ENCODE results near the gene IGSF3.
"Not testable (repeated sequence)": the region's sequence is repeated elsewhere in the genome, so short reads cannot be mapped to it uniquely, and the experiment has no call there.

Gene IGSF3

DNA sequence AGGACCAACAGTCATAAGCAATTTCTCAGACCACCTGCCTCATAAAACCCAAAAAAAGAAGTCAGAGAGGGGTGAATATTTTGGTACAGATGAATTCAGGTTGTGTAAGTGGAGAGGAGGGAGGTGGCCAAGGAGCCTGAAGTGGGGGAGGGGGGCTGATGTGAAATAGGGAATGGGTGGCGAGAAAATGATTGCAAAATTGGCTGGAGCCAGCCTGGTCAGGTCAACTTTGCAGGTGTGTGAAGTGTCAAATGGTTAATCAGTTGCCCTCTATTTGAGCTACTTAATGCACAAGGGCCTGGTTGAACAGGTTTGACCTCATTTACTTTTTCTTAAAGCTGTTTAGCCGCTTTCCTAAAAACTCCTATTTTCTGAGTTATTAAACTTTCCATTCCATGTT, 38.1 kb downstream of the IGSF3 start:
- not testable (repeated sequence) for DNase-seq (ENCODE audit: low read depth)

GRCh38 chr1:116628448-116628847, 39.1 kb downstream of the IGSF3 start:
- no peak for DNase-seq (ENCODE audit: low read depth)

DNA sequence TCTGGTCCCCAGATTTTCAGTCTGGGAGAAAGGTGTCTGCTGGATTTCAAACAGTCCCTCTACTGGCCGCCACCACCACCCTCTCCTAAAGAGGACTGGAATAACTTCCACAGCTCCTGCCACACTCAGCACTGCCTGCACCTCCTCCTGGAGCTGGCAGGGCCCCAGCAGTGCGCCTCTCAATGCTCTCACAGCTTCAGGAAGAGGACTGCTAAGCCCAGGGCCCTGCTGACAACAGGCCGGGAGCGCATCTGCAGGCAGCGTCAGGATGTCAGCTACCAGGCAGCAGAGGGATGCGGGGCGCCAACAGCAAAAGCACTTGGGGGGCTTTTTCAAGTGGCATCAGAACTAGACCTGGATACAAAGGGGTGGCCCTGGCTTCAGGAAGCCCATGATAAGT, 40.2 kb downstream of the IGSF3 start:
- not testable (repeated sequence) for DNase-seq (ENCODE audit: low read depth)

DNA sequence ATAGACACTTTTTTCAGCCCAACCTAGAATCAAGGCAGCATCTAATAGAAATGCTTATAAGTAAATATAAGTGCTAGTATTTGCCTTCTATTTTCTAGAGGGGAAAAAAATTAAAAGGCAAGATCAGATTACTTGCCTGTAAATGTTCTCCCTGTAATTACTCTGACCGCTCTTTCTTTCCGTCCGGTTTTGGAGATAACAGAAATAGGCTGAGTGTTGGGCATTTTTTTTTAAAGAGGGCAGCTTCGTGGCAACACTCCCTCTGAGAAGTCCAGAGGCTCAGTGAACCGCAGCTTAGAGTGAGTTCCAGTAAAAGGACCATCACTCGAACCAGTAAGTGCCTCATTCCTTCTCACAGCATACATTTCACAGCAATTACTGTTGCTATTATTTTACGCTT, 40.6 kb downstream of the IGSF3 start:
- not testable (repeated sequence) for DNase-seq (ENCODE audit: low read depth)

GRCh38 chr1:116625155-116625554, 42.4 kb downstream of the IGSF3 start:
- not testable (repeated sequence) for DNase-seq (ENCODE audit: low read depth)

DNA sequence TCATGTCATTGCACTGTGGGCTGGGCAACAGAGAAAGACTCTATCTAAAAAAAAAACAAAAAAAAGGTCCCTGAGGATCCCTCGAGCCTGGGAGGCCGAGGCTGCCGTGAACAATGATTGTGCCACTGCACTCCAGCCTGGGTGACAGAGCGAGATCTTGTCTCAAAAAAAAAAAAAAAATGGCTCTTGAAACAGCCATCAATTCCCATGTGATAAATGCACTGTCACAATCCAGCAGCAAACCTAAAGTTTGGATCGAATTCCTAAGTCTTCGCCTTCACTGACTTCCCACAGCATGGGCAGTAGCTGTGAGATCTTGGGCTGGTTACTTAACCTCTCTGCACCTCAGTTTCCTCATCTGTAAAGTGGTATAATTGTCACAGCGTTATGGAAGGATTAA, 43.5 kb downstream of the IGSF3 start:
- no peak for DNase-seq (ENCODE audit: low read depth)

DNA sequence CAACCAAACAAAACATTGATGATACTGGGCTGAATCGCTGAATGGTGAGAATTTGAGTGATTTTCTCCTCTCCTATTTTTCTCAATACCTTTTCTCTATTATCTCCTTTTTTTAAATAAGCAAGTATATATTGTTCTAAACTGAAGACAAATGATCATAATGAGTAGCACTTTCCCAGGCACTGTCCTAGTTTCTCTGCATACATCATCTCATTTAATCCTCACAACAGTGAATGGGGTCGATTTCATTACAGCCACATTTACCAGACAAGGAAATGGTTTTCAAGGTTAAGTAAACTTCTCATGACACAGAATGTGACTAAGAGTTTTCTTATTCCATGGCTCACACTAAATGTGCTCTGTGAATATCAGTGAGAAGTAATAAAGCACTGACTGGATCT, 45.0 kb downstream of the IGSF3 start:
- not testable (repeated sequence) for DNase-seq (ENCODE audit: low read depth)

DNA sequence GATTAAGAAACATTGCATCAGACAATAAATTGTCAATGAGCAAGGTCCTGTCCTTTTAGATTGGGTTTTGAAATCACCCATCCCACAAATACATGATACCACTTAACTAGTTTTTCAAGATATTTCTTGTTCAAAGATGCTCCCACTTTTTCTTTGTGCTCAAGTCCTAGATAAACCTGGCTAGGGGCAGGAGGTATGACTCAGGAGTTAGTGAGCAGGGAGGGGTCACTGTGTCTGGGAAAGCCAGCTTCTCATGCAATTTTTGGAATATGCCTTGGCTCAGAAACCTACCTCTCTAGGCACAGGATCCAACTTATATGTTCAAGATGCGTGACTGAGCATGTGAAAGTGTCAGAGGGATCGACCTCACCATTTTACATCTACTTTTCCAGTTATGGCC, 45.8 kb downstream of the IGSF3 start:
- not testable (repeated sequence) for DNase-seq (ENCODE audit: low read depth)

- not testable (repeated sequence) for DNase-seq (ENCODE audit: low read depth)
These were observed 47.1 kb downstream of the IGSF3 start for GRCh38 chr1:116620392-116620791.

- DNase-seq (ENCODE audit: low read depth): not testable (repeated sequence)
These were observed 48.4 kb downstream of the IGSF3 start for GRCh38 chr1:116619106-116619505.

DNA sequence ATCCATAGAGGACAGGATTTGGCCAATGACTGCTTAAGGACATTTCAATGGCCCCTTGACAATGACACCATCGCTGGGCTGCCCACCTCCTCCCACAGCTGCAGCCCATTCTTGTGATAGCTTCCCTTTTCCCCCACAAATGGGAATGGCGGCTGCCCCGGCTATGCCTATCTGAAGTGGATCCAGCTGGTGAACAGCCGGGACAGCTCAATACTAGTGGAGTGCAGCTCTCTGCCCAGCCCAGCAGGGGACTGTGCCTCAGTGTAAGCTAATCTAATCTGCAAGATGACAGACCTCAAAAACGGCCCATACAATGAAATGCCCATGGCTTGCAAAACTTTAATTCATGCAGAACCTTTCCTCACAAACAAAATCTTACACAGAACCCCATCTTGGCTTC, 49.7 kb downstream of the IGSF3 start:
- DNase-seq (ENCODE audit: low read depth): not testable (repeated sequence)

- not testable (repeated sequence) for DNase-seq (ENCODE audit: low read depth)
These were observed 53.7 kb downstream of the IGSF3 start for GRCh38 chr1:116613825-116614224.

DNA sequence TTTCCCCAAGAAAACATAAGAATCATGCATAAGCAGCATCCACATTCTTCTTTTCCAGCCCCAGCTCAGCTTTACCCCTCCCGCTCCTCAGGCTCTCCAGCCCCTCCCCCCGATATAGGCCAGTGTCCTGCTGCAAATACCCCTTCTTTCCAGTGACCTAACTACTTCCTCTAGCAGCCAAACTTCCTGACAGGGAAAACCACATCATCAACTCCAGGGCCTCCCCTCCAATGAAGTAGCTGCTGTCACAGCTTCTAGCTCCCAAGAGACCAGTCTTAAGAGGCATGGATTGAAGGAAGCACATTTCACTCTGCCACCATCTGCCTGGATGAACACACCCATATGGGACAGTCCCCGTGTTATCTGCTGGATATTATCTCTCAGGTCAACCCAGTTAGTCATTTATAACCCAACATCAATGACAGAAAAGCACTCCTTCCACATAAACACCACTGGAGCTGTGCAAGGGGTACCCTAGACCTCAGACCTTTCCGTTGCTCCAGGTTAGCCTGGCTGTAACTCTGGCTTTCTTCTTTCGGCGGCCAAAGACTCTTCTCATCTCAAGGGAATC, 57.6 kb downstream of the IGSF3 start:
- DNase-seq (ENCODE audit: low read depth): not testable (repeated sequence)

GRCh38 chr1:116608841-116609240, 58.7 kb downstream of the IGSF3 start:
- DNase-seq (ENCODE audit: low read depth): not testable (repeated sequence)

DNA sequence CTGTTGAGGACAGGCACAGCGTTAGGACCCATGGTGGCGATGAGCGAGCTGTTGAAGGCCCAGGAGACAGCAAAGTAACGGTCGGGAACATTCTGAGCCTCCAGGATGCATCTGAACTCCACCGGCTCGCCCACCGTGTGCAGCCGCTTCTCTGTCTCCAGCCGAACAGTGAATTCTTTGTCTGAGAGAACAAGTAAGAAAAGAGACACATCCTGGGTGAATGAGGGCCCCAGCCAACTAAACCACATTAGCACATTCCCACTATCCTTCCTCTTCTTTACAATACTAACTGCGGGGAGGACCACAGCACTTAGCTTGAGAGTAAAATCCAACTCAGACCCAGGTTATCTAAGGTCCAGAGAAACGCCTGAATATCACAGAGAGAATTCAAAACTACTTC, 59.4 kb downstream of the IGSF3 start:
- not testable (repeated sequence) for DNase-seq (ENCODE audit: low read depth)

GRCh38 chr1:116607463-116607862, 60.1 kb downstream of the IGSF3 start:
- not testable (repeated sequence) for DNase-seq (ENCODE audit: low read depth)

DNA sequence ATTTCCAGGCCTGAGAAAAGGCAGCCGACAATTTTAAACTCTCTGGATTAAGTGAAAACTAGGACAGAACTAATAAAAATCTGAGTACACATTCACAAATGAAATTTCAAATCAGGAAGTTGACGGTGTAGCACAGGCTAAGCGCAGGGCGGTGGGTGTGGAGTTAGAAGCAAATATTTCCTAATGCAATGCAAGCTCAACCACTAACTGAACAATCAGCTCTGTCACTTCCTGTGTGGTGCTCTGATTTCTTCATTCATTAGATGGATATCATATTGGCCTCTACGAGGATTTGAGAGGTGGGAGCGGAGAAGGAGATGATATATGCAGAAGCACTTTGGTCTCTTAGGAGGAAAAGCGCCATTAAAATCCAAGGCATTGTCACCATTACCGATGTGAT, 61.5 kb downstream of the IGSF3 start:
- not testable (repeated sequence) for DNase-seq (ENCODE audit: low read depth)

DNA sequence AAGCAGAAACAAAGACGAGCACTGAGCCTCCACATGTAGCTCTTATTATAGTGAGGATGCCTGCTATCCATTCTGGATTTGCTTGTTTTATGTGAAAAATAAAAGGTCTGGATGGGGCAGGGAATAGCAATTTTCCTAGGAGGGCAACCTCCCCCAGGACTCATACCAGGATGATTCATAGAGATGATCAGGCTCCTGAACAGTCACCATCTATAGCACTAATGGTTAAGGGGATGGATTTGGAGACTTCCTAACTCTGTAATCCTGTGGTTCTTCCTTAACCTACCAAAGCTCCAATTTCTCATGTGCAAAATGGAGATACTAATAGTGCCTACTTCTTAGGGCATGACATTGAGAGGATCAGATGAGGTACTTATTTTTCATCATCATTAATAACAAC, 62.2 kb downstream of the IGSF3 start:
- no peak for DNase-seq (ENCODE audit: low read depth)

- DNase-seq (ENCODE audit: low read depth): not testable (repeated sequence)
These were observed 63.1 kb downstream of the IGSF3 start for GRCh38 chr1:116604408-116604807.

DNA sequence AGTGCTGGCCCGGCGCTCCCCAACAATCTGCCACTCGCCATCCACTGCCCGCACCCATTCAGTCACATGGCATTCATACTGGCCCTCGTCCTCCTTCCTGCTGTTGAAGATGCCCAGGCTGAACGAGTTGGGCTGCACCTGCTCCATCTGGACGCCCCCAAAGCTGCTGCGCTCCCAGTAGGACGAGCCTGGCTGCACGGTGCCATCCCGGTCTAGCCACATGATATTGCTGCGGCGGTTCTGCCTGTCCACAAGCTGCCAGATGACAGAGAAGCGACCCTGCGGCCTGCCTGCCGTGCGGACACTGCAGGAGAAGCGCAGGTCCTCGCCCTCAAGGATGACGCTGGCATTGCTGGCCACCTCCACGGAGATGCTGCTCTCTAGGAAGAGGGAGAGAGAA, 63.9 kb downstream of the IGSF3 start:
- DNase-seq (ENCODE audit: low read depth): not testable (repeated sequence)

DNA sequence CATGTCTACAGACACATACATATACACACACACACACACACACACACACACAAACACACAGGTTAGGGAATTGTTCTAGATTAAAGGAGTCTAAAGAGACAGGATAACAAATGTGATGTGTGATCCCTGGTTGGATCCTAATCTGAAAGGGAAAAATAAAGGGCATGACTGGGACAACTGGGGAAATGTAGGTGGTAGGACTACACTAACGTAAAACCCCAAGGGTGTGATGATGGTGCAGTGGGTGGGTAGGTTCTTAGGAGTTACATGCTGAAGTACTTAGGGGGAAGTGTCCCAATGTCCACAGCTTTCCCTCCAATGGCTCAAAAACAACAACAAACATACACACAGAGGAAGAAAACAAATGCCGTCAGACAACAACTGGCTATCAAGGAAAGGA, 68.2 kb downstream of the IGSF3 start:
- DNase-seq (ENCODE audit: low read depth): not testable (repeated sequence)

- not testable (repeated sequence) for DNase-seq (ENCODE audit: low read depth)
These were observed 69.0 kb downstream of the IGSF3 start for GRCh38 chr1:116598420-116599036.

- not testable (repeated sequence) for DNase-seq (ENCODE audit: low read depth)
These were observed 70.1 kb downstream of the IGSF3 start for GRCh38 chr1:116597388-116597787.

DNA sequence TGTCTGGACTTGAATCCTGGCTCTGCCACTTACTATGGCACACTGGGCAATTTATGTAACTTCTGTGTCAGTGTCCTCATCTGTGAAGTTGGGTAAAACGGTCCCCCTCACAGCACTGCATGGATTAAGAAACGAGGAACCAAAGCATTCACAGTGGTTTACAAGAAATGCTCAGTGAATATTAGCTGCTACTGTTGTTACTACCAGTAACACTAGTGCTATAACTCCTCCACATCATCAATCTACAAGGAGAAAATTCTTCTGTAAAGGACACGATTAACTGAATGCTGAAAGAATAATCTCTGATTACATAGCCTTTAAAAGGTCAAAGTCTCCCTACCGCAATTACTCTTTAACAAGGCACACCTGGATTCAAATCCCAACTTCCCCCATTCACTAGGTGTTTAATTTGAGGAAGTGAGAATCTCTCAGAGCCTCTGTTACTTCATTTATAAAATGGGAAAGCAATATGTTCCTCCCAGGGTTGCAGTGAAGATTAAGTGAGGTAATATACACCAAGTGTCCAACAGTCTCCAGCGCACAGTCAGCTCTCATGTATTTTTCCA, 70.7 kb downstream of the IGSF3 start:
- not testable (repeated sequence) for DNase-seq (ENCODE audit: low read depth)

All from stimulated activated CD8-positive, alpha-beta memory T cell treated with anti-CD3 and anti-CD28 coated beads, Interleukin-7, amount 100 ng/mL, for 24 hours (primary cell).